Measurements from ENCODE around the gene EXOSC2.

EXOSC2 gene

DNA sequence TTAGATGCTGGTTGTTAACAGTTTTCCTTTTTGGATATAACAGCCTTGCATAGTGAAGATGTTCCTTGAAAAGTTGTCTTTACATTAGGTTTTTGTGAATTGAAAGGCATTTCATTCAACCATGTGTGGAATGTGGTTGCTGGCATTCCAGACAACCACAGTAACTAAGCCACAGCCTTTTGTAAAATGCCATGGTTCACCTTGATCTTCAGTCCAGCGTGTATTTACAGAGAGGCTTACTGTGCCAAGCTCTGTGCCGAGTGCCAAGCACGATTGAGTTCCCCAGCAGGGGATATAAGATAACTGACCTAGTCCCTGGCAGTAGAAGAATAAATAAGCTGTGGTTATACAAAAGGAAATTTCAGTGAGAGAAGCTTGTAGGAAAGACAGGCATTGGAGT, 4.9 kb downstream of the EXOSC2 start:
- no peak for DNase-seq

DNA sequence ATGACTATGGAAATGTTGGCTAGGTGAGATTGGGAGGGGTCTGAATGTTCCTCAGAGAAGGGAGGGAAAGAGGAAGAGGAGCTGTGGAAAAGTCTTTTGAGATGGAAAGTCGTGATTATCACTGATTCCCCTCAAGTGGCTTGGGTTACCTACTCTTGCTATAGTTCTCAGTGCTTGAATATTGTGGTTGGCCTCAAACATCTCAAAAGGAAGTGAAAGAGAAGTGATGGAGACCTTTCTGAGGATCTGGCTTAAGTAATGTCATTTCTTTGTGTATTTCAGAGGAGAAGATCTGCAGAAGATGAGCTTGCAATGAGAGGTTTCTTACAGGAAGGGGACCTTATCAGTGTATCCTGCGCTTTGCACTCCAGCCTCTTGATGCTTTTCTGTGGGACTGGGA, 5.5 kb downstream of the EXOSC2 start:
- no peak for DNase-seq

DNA sequence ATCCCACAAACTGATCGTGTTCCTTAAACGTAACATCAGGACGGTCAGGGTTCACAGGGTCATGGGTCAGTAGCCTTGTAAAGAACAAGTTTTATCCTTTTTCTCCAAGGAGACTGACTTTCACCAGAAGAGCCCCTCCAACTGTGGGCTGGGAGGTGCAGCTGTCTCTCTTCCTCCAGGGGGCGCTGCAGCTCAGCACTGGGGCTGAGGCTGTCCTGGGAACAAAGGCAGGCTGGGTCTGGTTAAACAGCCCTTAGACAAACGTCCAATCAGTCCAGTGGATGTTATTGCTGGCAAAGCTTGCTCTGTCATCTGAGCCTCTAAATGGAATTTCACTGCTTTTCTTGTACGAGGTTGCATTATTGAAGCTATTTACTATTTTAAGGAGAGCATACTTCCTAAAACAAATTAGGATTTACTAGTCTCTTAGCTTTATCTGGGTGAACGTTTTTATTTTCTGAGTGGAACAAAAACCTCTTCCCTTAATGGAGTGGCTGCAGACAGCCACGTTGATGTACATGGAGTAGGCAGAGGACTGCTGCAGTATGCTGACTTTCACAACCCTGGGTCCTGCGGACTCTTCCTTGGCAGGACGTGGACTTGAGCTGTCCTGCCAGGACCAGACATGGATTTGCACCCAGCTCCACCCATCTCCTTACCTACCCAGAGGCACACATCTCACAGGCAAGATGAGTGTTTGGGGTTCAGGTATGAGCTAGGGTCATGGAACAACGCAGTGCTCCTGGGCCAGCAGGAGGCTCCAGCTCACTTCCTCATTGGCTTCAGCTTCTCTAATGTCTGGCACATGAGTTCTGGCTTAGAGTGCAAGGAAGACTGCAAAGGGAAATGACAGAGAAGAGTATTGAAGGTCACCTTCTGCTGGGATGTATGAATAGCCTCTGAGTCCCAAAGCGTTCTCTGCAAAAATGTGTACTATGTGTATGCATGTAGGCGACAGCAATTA, 7.8 kb downstream of the EXOSC2 start:
- DNase-seq = peak; percentile 58 to 65

DNA sequence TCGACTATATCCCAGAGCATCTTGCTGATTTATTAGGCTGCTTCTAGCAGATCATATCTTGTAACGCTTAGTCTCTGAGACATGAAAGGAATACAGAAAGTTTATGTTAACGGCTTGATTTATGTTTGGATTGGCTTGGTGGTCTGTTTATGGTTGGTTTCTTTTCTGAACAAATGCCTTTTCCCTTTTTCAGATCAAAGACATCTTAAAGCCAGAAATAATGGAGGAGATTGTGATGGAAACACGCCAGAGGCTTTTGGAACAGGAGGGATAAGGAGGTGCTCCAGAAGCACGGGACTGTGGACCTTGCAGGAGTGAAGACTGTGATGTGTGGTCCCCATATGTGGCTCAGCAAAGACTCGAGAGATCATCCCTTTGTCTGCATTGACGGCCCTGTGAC, 9.9 kb downstream of the EXOSC2 start:
- DNase-seq = no peak

DNA sequence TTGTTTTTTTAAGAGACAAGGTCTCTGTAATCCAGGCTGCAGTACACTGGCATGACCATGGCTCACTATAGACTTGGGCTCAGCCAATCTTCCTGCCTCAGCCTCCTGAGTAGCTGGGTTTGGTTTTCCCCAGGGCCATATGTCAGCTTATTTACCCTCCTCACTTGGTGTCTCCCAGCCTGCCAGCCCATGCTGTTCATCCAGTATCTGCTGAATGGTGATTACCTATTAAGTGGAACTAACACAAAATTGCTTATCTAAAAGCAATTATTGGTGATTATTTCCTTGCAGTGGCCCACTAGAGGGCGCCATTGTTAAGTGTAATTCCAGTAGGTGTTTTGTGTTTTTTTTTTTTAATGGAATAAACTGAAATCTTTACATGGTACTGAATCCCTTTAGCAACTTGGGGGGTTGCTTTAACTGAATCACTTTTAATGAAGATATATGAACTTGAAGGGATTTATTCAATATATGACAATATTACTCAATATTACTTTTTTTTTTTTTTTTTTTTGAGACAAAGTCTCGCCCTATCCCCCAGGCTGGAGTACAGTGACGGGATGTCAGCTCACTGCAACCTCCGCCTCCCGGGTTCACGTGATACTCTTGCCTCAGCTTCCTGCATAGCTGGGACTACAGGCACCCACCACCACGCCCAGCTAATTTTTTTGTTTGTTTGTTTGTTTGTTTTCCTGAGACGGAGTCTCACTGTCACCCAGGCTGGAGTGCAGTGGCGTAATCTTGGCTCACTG, 13.8 kb downstream of the EXOSC2 start:
- peak; percentile 62 to 67 for DNase-seq

DNA sequence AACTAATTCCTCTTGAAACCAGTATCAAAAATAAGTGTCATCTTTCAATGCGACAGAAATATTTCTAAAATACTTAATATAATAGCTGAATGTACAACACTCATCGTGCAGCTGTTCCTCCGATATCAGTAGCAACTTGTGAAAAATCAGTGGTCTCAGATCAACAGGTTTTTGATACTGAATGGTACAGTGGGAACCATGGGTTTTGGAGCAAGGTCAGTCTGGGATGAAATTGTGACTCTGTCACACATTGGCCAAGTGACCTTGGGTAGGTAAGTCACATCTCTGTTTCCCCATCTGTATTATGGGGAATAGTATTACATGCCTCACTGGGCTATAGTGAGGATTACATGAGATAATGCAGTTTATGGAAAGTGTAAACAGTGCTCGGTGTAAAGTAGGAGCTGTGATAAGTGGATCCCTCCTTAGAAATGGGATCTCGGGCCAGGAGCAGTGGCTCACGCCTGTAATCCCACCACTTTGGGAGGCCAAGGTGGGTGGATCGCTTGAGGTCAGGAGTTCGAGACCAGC, 17.3 kb downstream of the EXOSC2 start:
- DNase-seq = no peak

DNA sequence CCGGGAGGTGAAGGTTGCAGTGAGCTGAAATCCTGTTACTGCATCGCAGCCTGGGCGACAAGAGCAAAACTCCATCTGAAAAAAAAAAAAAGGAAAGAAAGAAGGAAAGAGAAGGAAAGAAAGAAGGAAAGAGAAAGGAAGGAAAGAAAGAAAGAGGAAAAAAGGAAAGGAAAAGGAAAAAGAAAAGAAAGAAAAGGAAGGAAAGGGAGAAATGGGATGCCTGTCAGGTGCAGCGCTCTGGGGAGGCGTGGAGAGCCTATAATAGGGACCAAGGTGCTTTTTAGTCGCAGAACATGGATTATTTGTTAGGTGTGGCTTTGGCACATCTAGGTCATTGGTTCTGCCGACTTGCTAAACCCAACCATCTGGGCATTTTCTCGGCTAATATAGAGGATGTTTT, 17.9 kb downstream of the EXOSC2 start:
- no peak for DNase-seq

DNA sequence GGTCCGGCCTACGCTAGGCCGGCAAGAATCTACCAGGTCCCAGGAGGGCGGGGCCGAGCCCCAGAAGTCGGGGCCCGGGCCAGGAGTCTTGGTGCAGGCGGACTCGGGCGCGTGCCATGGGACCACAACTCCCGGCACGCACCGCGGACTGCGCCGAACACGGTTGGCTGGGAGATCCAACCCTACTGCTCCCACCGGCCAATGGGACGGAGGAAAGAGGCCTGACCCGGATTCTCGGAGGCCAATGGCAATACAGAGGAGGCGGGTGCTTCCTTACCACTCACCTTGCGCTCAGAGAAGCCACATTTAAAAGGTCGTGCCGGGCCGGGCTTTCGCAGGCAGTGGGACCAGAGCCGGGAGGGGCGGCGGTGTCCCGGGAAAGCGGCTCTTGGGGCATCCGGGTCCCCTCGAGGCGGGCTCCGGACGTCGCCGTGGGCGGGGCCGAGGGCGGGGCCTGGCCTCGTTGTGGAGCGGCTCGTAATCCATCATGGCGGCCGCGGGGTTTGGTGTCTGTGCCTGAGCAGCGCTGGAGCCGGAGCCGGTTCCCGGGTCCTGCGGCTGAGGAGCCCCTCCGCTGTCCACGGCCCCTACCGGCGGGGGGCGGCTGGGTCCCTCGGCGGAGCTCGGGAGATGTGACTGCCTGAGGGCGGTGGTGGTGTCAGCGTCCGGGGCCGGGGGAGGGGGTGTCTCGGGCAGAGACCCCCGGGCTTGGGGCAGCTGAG, 19.1 kb downstream of the EXOSC2 start:
- peak; percentile 97 to 99 for DNase-seq

DNA sequence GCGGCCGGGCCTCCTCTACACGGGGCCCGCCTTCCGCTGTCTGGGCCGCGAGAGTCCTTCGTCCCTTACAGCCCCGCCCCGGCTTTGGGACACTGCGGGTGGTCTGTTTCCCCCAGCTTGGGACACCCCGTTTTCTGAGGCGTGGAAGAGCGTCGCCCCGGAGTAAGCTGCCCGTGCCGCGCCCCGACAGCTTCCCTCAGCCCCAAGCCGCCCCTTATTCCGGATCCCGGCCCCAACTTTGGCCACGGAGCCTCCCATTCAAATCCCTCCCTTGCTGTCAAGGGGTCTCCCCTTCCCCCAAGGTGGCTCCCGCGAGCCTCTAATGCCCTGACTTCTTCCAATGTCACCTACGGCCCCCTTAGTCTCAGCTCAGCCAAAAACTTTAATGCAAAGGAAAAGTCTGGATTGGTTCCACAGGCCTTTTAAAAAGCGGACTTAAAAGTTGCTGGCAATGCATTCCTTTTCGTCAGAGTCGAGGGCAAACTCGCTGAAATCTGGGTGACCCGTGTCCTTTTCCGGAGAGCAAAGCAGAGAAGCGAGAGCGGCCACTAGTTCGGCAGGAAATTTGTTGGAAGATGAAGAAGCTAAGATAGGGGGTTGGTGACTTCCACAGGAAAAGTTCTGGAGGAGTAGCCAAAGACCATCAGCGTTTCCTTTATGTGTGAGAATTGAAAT, 19.8 kb downstream of the EXOSC2 start:
- DNase-seq = peak; percentile 34 to 58

DNA sequence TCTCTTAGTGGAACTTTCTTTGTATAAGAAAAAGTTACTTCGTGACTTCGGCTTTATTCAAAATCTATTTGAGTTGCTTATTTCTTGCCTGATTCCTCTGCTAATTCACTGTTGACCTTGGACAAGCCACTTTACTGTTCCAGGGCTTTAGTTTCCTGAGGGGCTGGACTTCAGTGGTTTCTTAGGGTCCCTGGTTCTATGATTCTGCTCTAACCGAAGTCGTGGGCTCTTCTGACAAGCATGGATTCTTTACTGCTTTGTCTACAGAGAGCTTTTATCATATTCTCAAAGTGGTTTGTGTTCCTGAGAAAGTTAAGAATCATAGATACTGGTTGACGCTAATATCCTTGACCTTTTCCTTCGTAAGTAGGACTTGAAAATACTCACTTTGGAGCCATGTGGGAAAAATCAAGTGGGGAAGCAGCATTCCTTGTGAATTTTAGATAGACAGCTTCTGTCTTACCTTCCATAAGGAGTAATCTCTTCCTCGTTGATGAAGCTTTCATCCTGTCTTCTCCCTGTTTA, 21.1 kb downstream of the EXOSC2 start:
- no peak for DNase-seq

DNA sequence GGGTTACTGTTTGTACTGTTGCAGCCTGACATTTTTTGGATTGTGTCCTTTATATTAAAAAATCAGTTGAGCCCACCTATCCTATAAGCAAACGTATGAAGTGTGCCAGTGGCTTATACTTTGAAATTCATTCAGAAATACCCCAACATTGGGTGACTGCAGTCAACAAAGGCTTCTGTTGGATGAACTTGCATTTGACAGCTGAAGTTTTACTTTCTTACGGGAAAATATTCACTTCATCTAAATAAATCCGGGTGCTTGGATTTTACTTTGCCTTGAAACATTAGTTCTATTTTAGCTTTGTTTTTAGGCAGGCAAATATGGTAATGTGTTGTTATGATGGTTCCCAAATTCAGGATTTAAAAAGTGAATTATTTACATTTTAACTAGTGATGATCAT, 21.7 kb downstream of the EXOSC2 start:
- no peak for DNase-seq

DNA sequence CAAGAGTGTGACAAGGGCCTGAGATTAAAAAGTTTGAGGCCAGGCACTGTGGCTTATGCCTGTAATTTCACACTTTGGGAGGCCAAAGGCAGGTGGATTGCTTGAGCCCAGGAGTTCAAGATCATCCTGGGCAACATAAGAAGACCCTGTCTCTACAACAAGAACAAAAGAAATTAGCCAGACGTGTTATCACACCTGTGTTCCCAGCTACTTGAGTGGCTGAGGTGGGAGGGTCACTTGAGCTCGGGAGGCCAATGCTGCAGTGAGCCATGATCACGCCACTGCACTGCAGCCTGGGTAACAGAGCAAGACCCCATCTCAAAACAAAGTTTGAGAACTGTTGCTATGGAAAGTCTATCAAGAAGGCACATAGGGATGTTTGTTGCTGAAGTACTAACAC, 25.0 kb downstream of the EXOSC2 start:
- no peak for DNase-seq

DNA sequence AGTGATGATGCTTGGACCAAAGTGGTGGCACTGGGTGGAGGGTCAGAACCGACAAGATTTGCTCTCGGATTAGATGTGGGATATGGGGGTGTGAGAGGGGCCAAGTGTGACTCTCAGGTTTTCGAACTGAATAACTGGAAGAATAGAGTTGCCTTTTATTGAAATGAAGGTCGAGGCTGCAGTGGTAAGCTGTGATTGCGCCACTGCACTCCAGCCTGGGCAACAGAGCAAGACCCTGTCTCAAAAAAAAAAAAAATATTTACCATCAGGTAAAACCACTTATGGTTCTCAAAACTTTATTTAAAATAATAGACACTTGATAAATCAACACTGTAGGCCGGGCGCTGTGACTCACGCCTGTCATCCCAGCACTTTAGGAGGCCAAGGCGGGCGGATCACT, 27.2 kb downstream of the EXOSC2 start:
- DNase-seq = no peak

DNA sequence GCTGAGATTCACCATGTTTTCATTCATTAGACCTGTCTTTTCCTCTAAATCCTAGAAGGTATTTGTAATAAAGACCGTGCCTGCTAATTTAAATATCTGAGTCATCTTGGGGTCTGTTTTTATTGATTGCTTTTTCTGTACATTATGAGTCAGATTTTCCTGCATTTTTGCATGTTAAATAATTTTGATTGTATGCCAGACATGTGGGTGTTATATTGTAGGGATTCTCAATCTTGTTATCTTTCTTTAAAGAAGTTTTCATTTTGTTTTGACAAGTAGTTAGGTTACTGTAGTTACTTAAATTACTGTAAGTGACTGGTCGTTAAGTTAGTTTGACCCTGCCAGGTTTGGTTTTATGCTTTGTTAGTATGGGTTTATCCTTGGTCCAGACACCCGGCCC, 35.1 kb downstream of the EXOSC2 start:
- no peak for DNase-seq

DNA sequence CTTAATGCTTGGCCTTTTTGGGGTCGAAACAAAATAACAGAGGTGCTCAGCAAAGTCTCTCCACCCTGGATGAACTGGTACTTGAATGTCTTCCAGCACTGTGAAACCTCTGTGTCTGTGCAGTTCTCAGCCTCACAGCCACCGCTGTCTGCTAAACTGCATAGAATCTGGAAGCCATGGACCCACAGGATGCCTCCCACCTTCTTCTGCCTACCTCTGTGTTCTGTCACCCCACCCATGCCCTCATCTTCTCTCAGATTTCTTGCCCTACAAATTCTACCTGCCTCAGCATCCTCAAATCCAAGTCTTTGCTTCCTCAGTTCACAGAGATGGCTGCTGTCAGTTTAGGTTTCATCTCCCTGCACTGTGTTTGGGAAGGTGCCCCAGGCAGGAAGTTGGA, 35.6 kb downstream of the EXOSC2 start:
- DNase-seq = no peak

DNA sequence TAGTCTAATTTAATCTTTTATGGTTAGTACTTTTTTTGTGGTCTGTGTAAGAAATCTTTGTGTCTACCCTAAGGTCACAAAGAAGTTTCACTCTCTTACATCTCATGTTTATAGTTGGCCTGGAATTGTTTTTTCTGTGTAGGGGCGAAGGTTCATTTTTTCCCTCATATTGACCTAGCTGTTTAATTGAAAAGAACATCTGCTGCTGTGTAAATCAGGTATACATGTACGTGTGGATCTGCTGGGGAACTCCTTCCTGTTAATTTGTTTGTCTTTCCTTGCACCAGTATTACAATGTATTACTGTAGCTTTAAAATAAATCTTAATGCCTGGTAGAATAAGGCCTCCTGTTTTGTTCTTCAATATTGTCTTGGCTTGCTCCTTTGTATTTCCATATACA, 37.8 kb downstream of the EXOSC2 start:
- DNase-seq = no peak

DNA sequence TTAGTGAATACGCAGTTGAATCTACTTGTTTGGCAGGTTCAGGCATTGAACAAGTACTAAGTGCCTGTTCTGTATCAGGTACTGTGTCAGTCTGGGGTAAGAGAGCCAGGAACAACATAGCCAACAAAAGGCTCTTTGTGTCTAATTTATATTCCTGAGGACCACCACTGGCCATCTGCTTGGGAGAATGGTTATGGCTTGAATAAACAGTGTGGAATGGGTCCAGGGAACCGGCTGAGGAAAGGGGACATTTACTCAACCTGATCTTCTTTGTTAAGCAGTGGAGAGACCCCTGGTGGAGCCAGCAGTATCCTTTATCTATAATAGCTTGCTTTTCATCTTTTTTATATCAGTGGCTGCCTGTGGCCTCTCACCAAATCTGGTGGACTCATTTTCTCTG, 38.6 kb downstream of the EXOSC2 start:
- DNase-seq = no peak

DNA sequence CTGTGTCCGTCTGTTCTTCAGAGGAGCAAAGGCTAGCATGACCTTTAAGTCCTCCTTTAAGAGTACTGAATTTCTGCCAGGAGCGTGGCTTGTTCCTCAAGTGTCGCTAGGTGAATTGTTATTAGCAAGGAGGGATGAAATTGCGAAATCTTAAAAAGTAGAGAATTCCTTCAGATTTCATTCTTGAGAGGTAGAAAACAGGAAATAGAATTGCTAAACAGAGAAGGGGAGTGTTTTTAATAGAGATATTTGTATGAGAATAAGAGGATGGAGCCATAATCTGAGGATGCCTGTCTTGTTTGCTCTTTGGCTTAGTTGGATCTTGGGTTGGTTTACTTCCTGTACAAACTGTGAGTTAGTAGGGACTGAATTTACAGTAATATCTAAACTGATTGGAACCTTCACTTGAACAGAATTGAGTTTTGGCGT, 39.2 kb downstream of the EXOSC2 start:
- no peak for DNase-seq

DNA sequence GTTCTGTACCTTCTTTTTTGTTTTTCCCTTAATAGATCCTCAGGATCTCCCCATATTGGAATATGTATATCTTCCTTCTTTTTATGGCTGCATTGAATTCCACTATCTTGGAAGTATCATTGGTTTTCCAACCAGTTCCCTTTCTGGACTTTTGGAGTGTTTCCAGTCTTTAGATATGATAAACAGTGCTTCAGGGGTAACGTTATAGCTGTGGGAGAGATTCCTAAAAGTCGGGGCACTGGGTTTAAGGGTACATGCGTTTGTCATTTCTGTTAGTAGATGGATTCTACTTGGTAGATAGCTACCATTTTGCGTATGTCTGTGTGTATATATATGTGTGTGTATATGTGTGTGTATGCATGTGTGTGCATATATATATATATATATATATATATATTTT, 42.0 kb downstream of the EXOSC2 start:
- no peak for DNase-seq

DNA sequence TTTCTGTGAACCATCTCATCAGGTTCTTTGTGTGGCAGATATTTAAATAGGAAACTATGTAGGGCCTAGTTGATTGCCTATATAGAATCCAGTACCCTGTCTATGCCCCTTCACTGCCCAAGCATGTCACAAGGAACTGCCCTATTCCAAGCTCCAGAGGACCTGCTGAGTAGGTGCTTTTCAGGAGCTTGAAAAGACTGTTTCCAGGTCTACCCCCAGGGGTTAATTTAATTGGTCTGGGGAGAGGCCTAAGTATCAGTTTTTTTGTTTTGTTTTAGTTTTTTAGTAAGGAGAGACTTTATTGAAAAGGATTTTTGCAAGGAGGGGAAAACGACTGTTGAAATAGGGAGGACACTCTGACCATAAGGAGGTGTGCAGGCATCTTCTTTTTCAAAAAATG, 43.3 kb downstream of the EXOSC2 start:
- no peak for DNase-seq

DNA sequence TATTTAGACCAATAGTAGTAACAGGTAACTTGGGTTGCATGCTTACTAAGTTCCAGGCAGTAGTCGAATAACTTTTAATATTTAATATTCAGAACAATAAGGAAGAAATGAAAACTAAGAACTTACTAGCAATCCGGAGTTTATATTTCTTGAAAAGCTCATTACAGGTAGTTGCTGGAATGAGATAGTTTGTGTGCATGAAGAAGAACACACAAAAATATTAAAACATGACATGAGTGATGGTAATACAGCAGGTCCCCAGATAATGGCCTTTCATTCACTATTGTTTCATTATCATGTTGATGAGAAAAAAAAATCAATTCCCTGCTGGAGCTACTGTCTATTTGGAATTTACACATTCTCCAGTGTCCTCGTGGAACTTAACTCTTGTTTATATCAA, 44.7 kb downstream of the EXOSC2 start:
- no peak for DNase-seq

DNA sequence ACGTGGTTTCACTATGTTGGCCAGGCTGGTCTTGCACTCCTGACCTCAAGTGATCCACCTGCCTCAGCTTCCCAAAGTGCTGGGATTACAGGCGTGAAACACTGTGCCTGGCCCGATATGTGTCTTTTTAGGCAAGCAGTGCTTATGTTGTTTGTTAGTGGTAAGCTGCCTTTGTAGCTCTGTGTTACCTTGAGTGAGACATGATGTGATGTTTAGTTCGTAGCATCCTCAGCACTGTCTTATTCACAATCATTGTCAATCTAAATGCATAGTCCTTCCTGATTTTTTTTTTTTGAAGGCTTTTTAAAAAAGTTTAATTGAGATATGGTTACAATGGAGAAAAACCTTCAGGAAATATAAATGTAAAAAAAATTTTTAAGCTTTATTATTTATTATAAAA, 45.5 kb downstream of the EXOSC2 start:
- no peak for DNase-seq
